Cardiac septum (tissue), 1 donor: ENCODE data around the gene TBC1D26. TPM values are rescaled to one million over a fixed set of nuclear protein-coding genes. Genes with fewer than 3 reads are reported as not detected.
"Not testable (repeated sequence)": the region's sequence is repeated elsewhere in the genome, so short reads cannot be mapped to it uniquely, and the experiment has no call there.

Experiments used
- DNase-seq: peaks from one replicate; pipeline ENCODE4 v3.0.0-alpha.2; 2020; ENCODE audit warnings: low spot score
- intact Hi-C: fragments of 100-400 bp; cut with DNase I; formaldehyde crosslinking; loops from one replicate; pipeline ENCODE4 v1.14.0; 2022
- long read RNA-seq: library from polyadenylated mRNA; unstranded; transcript quantifications from one replicate; pipeline ENCODE4 v2.0.0, GENCODE V29; 2021
- total RNA-seq: library from RNA; stranded (reverse); fragmentation: NEBNext Ultra II Directional; extraction: Animal tissue kit (Norgen Biotek cat#: 25700); gene quantifications from one replicate; pipeline ENCODE4 v1.2.1, GENCODE V29; 2021
- donor health status: DM: no; HTN: no; CAD: no.

TBC1D26 gene
- total RNA-seq = not detected
- long read RNA-seq = 0 reads

DNA sequence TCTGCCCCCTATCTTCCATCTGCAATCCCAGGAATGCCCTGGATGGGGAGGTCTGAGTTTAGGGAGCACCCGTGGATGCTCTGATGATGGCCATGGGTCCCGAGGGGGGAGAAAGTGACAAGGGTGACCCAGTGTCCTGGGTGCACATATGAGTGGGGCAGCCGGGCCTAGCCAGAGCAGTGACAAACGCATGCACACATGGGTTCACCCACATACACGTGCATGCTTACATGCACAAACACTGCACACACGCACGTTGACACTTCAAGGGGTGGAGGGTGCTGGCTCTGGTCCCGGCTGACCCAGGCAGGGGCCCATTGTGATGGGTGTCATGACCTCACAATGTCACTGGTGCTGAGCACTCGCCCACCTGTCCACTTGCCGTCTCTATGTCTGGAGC lies at the start of gene TBC1D26:
Gene TBC1D26 (plus strand): TSS at position 384 of the 400 bp plus-strand sequence. CDS start 3,066 bp downstream, outside the sequence.
- DNase-seq, intact Hi-C loops: not testable (repeated sequence)

DNA sequence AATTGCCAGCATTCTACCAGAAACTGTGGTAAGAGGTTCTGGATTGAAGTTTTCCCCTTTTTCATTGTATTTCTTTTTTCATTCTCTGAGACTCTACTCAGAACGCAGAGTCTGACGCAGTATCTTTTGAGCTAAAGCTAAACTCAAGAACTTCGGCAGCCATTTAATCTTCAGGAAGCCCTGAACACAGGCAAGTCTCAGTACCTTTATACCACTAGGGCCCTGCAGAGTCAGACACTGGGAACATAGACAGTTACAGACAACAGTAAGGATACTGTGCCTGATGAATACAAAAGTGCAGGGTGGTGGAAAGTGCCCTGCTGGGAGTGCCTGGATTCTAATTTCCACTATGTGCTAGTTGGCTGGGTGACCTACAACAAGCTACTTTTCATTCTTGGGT lies 48.9 kb upstream of the TBC1D26 start:
- intact Hi-C loops, DNase-seq: not testable (repeated sequence)

DNA sequence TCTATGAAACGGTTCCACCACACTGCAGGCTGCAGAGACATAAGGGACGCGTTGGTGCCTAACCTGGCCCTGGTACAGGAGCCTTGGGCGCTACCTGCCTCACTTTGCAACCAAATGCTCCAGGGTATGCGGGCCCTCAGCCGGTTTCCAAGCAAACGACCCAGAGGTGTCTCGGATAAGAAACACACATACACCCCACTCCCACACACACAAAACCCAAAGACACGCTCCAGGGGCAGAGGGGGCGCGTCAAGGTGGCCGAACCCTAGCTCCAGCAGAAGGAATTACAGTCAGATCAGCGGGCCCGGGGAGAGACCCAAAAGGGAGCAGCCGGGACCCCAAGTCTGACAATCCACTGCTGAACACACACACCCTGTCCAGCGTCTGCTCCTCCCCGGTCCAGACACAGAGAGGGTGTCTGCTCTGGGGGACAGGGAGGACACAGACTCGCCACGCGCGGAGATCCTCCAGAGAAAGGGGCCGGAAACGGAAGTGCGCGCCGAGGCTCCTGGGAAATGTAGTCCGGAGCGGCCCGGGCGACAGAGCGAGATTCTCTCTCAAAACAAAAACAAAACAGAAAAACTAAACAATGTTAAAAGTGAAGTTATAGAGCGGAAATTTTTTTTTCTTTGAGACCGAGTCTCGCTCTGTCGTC lies 48.1 kb upstream of the TBC1D26 start, which contains the start of gene TRIM16:
Gene TRIM16 (minus strand): TSS at position 488 of the 655 bp plus-strand sequence. CDS start 32,702 bp downstream, outside the sequence.
- intact Hi-C loops = not testable (repeated sequence)
- peak; percentile 94 for DNase-seq

DNA sequence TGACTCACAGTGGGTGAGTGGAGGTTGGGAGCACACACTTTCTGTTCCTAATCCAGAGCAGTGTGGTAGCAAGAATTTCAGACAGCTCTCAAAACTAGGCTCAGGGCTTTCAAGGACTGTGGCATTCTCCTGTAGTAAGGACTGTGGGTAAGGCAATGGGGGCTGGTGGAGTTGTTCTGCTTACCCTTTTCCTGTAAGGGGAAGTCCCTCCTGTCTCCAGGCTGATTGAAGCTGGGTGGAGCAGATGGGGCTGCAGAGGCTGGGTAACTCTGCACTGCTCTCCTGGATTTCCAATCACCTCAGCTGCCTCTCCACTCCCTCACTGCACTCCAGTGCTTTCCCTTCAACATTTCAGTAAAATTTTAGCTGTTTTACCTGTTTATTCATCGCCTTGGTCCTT lies 44.6 kb upstream of the TBC1D26 start:
- DNase-seq, intact Hi-C loops: not testable (repeated sequence)

DNA sequence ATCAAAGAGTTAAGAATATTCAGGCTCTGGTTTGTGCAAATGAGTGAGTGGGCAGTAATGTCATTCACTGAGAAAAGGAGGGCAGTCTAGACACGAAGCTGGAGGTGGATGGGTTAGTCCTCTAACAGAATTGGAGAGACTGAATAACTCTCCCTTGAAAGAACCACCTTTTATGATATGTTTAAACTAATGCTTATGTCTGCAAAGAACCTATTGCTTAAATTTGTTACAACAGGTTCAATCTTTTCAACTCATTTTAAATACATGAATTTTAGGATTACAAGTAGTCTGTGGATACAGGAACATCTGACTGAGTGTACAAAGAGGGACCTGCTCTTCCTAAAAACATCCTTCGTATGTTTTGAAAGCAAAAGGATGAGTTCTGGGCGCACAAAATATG lies 33.1 kb upstream of the TBC1D26 start:
- DNase-seq, intact Hi-C loops: not testable (repeated sequence)

DNA sequence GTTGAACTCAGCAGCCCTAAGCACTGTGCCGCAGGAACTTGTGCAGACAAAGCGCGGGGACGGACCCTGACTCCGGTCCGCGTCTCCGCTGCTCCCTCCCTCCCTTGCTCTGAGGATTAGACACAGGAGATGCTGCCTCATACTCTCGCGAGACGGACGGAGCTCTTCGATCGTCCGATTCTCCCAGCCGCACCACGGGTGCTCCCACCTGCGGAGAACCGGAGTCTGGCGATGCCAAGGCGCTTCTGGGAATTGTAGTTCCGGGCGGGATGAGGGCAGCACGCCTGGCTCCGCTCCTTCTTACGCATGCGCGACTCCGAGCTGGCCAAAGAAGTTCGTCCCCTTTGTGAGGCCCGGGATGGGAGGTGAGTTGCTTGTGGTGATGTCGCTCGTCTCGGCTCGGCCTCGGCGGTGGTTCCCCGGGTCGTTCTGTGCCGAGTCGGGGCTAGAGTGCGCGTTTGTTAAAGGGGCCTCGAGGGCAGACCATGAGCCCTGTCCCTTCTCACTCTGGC lies 32.6 kb upstream of the TBC1D26 start, which contains the start of gene ZNF286A:
Gene ZNF286A (plus strand): TSS at position 340 of the 512 bp plus-strand sequence. CDS start 578 bp downstream, outside the sequence.
- intact Hi-C loops = not testable (repeated sequence)
- DNase-seq = peak; percentile 98

DNA sequence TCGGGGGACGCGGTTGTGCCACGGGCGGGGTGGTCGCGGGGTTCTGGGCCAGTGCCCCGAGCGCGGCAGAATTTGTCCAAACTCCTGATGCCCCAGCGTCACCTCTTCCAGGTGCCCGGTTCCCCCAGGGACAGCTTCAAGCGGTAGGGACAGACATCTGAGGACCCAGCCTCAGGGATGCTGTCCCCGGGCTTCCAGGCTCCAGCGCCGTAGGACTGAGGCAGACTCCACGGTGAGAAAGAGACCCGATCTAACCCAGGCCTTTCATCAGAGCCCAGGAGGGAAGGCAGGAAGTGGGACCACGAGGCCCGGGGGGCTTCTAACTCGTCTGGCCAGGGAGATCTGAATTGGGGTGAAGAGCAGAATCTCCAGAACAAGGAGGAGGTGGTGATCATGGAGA lies 32.1 kb upstream of the TBC1D26 start:
- intact Hi-C loops, DNase-seq: not testable (repeated sequence)

DNA sequence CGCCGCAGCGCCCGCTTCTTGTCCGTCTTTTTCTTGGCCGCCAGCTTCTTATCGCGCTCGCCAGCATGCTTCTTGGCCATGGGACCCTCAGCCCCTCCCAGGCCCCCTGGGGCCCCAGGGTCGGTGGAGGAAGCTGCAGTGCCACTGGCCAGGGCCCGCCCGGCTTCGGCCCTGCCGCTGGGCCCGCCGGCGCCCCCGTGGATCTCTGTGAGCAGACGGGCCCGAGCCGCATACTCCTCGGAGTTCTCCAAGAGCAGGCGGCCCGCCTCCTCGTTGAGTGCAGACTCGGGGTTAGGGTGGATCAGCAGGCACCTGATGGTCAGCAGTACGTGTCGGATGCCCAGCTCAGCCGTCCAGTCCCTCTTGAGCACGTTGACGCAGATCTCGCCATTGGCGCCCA lies 27.8 kb upstream of the TBC1D26 start:
- DNase-seq, intact Hi-C loops: not testable (repeated sequence)

DNA sequence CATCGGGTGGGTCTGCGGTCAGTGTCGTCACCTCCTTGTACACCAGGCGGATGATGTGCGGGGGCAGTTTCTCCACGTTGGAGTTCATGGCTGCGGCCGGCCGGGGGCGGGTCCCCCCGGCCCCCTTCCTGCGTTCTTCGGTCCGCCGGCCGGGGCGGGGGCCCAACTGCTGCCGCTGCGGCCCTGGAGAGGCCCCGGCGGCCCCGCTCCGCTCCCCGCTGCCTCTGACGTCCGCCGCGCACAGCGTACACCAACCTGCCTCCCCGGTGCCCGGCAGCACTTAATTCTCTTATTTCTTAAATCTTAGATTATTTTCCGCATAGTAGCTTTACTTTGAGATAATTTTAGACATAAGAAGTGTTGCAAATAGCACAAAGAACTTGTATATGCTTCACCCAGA lies 27.3 kb upstream of the TBC1D26 start:
- DNase-seq, intact Hi-C loops: not testable (repeated sequence)

DNA sequence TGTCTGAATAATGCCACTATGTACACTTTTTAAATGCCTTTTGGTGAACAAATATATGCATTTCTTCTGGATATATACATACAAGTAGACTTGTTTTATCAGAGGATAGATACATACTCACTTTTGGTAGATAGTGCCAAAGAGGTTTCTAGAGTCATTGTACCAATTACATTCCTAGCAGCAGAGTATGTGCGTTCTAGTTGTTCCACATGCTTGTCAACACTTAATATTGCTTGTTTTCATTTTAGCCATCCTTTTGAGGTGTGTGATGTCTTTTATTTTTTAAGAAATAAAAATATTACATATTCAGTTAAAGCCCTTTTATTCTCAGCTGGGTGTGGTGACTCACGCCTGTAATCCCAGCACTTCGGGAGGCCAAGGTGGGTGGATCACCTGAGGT lies 23.2 kb upstream of the TBC1D26 start:
- intact Hi-C loops, DNase-seq: not testable (repeated sequence)

DNA sequence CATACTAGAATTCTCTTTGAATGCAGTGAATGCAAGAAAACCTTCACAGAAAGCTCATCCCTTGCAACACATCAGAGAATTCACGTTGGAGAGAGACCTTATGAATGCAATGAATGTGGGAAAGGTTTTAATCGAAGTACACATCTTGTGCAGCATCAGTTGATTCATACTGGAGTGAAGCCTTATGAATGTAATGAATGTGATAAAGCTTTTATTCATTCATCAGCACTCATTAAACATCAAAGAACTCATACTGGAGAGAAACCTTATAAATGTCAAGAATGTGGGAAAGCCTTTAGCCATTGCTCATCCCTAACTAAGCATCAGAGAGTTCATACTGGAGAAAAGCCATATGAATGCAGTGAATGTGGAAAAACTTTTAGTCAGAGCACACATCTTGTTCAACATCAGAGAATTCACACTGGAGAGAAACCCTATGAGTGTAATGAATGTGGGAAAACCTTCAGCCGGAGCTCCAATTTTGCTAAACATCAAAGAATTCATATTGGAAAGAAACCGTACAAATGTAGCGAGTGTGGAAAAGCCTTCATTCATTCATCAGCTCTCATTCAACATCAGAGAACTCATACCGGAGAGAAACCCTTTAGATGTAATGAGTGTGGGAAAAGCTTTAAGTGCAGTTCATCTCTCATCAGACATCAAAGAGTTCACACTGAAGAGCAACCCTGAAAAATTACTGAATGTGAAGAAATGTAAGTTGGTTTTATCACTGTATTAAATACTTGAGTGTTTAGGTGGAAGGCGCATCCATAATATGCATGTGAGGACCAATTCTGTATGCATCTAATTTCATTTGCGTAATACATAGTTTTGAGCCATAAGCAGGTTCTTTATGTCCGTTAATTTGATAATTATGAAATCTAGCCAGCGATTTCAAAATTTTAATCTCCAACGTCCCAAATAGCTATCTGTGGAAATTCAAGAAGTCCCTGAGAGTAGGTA lies 15.2 kb upstream of the TBC1D26 start:
- DNase-seq, intact Hi-C loops: not testable (repeated sequence)

DNA sequence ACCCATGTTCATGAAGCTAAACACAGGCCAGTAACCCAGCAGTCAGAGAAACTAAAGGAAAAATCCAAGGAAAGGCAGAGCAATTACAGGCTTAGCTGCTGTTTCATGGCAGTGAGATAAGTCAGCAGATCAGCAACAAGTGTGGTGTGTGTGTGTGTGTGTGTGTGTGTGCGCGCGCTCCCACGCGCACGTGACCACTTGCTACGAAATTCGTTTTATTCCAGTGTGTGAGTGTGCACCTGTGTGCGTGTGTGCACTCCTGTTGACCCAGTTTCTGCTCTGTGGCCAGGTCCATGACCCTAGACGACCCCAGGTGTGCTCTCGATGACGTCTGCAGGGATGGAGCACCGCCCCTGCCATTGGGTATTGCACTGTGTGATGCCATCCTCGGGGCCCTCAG lies 1.5 kb upstream of the TBC1D26 start:
- intact Hi-C loops, DNase-seq: not testable (repeated sequence)

DNA sequence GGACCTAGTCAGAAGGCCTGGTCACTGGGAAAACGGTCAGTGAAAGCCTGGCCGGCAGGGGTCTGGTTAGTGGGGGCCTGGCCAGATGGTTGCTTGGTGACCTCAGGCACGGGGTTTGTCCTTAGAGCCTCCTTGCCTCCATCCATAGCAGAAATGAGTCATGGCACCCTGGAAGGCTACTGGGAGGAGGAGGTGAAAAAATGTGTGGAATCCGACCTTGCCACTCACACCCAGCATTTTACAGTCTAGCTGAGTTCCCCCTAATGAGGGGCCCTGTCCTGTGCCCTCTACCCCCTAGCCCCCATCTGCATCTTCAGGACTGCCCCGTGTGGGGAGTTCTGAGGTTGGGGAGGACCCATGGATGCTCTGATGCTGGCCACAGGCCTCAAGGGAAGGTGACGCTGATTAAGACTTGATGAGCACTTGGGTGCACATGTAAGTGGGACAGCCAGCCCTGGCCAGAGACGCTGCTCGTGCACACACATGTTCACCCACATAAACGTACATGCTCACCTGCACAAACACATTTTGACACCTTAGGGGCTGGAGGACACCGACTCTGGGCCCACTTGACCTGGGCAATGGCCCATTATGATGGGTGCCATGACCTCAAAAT lies 1.2 kb downstream of the TBC1D26 start:
- intact Hi-C loops, DNase-seq: not testable (repeated sequence)

DNA sequence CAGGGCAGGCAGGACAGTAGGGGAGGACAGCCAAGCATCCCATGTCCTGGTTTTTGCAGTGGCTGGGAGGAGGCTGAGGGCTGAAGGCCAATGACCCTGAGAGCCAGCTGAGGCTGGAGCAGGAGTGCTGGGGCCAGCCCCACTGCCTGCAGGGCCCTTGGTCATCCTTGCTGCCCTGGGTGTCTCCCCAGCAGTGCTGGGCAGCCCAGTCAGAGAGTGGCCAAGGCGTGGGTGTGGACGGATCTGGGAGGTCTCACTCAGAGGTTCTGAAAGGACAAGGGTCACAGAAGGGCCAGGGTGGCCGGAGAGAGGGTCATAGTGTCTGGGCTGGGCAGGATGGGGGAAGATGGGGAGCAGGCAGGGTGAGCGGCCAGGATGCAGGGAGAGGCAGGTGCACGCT lies 4.5 kb downstream of the TBC1D26 start:
- DNase-seq, intact Hi-C loops: not testable (repeated sequence)

DNA sequence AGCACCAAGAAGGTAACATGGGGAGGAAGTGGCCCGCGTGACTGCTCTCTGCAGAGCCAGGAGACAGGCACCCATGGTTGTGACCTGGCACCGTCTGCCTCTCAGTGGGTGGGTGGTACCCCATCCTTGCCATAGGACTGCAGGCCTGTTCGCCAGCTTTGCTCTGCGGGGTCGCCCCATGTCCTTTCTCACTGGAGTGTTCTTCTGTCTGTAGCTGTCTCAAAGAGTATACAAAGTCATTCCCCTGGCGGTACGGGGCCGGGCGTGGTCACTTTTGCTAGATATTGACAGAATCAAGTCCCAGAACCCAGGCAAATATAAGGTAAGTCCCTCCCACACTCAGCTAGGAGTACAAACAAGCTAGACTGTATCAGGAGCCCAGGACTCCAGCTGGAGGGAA lies 6.0 kb downstream of the TBC1D26 start:
- no peak for DNase-seq
- intact Hi-C loops = no loop called here

DNA sequence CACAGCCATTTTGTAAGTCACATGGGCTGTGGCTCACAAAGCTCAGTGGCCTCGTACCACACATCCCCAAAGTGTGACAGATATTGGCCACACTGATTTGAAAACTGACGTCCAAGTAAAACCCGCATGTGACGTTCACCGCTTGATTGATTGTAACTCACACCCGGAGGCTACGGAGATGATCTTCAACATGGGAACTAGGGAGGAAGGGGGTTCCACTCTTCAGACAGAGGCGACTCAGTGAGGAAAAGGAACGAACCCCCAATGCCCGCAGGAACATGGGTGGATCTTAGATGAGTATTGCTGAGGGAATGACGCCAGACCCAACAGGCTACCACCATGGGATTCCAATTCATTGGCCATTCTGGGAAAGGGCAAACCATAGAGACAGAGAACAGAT lies 7.2 kb downstream of the TBC1D26 start:
- DNase-seq, intact Hi-C loops: not testable (repeated sequence)

DNA sequence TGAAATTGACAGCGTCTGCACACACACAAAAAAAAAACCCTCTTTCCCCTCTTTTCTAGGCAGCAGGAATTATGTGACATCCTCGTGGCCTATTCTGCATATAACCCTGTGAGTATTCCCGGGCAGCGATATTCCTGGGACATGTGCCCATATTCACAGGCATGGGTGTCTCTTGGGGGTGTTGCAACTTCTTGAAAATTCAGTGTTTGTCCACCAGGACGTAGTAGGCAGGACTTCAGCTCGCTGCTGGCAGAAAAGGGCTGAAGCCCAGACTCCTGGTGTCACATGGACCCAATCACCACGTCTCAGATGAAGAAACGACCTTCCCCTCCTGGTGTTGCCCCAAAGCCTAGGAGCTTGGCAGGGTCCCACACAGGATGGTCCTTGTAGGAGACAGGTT lies 8.0 kb downstream of the TBC1D26 start:
- DNase-seq, intact Hi-C loops: not testable (repeated sequence)

DNA sequence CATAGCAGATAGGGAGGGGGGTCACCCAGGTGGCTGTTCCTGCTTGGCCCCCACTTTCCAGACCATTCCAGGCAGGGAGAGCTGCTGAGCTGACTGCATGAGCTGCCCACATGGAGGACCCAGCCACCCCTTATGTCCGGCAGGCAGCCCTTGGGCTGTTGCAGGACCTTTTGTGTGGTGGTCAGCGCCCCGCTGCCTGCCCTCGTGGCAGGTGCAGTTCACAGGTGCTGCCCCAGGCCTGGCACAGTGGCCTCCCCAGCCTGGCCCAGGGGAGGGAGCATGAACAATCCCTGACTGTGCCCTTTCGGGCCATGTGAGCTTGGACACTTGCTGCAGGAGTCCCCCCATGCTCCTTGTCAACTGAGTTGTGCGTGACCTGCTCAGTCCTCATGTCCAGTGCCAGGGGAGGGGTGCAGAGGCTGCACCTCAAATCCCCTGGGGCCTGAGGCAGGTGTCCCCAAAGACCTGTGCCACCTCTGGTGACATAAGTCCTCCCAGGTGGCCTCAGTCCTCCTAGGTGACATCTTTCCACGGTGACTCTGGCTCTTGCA lies 8.6 kb downstream of the TBC1D26 start:
- no peak for DNase-seq

DNA sequence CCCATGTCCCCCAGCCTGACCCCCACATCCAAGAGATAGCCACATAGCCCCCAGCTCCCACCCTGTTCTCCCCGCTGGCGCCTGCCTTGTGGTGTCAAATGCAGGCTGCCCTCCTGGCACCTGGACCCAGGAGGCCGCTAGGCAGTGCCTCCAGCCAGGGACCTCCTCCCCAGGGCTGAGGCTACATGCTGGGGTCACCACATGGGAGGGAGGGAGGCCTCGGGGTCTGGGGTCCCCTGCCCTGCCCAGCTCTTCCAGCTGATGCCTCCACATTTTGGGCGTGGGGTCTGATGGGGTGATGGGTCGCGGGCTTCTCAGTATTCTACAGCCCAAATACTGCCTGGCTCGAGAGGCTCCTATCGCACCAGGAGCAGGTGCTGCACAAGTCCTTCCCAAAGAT lies 9.5 kb downstream of the TBC1D26 start:
- DNase-seq = no peak
- intact Hi-C loops = no loop called here

More for the DNA sequence above, 8.6 kb downstream of the TBC1D26 start:
- intact Hi-C loops = no loop called here
